ENCODE measurements around the gene NATD1.

NATD1 gene

DNA sequence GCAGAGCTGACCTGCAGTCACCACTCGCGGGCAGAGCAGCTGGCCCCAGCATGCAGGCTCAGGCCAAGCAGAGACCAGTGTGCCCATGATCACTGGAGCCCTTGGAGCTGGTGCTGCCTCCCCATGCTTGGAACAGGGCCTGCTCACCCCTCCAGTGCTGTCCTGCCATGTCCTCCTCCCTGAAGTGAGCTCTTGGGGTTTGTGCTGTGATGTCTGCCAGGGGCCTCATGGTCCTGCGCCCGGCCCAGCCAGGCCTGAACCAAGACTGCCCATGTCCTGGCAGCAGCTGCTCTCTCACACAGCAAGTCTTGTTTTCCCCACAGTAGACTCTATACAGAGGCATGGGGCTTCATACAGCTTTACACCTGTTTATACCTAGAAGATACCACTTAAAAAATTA is 63.8 kb downstream of the NATD1 start:
- DNase-seq, result no peak

Data from AML-193 (cell line).